Loucy (cell line): ENCODE data around the gene MICU1.

Source experiments
- H2AFZ ChIP-seq: fragments of 200-600 bp; sonication (generic); 2 replicates; pipeline ENCODE4 v1.6.0; 2016; ENCODE audit warnings: antibody characterized with exemption, mild to moderate bottlenecking, low read length, moderate library complexity
- H3F3A ChIP-seq: fragments of 200-600 bp; 2 replicates; pipeline ENCODE4 v1.6.0; 2016; ENCODE audit warnings: antibody characterized with exemption, low read depth, mild to moderate bottlenecking
- H3K27me3 ChIP-seq: fragments of 200-600 bp; sonication (generic); 2 replicates; pipeline ENCODE4 v1.6.1; 2014; ENCODE audit warnings: low read length, mild to moderate bottlenecking; ENCODE audit not compliant: insufficient read depth, poor library complexity, severe bottlenecking
- H3K36me3 ChIP-seq: fragments of 200-600 bp; sonication (generic); 2 replicates; pipeline ENCODE4 v1.6.1; 2016; ENCODE audit warnings: low read length; ENCODE audit not compliant: insufficient read depth
- H3K4me1 ChIP-seq: fragments of 200-600 bp; sonication (generic); 2 replicates; pipeline ENCODE4 v1.5.1; 2014; ENCODE audit warnings: low read length, mild to moderate bottlenecking; ENCODE audit not compliant: insufficient read depth, poor library complexity, severe bottlenecking
- H3K4me2 ChIP-seq: fragments of 200-600 bp; sonication (generic); 2 replicates; pipeline ENCODE4 v1.6.0; 2014; ENCODE audit warnings: antibody characterized with exemption, low read length, low read depth, mild to moderate bottlenecking; ENCODE audit not compliant: poor library complexity, severe bottlenecking
- H3K4me3 ChIP-seq: fragments of 200-600 bp; sonication (generic); 2 replicates; pipeline ENCODE4 v1.5.1; 2014; ENCODE audit warnings: low read length, mild to moderate bottlenecking, mixed read lengths; ENCODE audit not compliant: poor library complexity, severe bottlenecking
- H3K79me2 ChIP-seq: fragments of 200-600 bp; sonication (generic); 2 replicates; pipeline ENCODE4 v1.6.1; 2014; ENCODE audit warnings: low read length; ENCODE audit not compliant: insufficient read depth
- H3K9ac ChIP-seq: fragments of 200-600 bp; sonication (generic); 2 replicates; pipeline ENCODE4 v1.6.0; 2014; ENCODE audit warnings: mild to moderate bottlenecking, low read depth, low read length, moderate library complexity; ENCODE audit not compliant: poor library complexity, severe bottlenecking
- H3K9me2 ChIP-seq: fragments of 200-600 bp; sonication (generic); replicated peaks from 2 replicates; pipeline ENCODE4 v1.6.1; 2016; ENCODE audit warnings: low read depth, low read length, mixed read lengths
- H3K9me3 ChIP-seq: fragments of 200-600 bp; sonication (generic); 2 replicates; pipeline ENCODE4 v1.6.1; 2014; ENCODE audit warnings: mild to moderate bottlenecking, antibody characterized with exemption, low read length, low read depth; ENCODE audit not compliant: insufficient read depth
- H4K20me1 ChIP-seq: fragments of 200-600 bp; sonication (generic); 2 replicates; pipeline ENCODE4 v1.6.0; 2014; ENCODE audit warnings: antibody characterized with exemption, low read length, mild to moderate bottlenecking; ENCODE audit not compliant: insufficient read depth, poor library complexity, severe bottlenecking
- CTCF ChIP-seq: fragments of 200-600 bp; sonication (generic); conservative IDR thresholded peaks from 2 replicates; pipeline ENCODE4 v1.5.1; 2014; ENCODE audit warnings: mild to moderate bottlenecking, antibody characterized with exemption, low read length
- EZH2phosphoT487 ChIP-seq: fragments of 200-600 bp; IDR thresholded peaks from 2 replicates; pipeline ENCODE4 v1.6.1; 2018; ENCODE audit warnings: antibody characterized with exemption, mild to moderate bottlenecking, moderate library complexity, borderline replicate concordance

The MICU1 gene

GRCh38 chr10:72338180-72338579 lies 287.7 kb downstream of the MICU1 start:
- Histone ChIP-seq H3K36me3 (peaks cover 34% of the 10 kb centered on the region; the same call in 1 of the 2 replicates), H3K9ac (no peak overlapping the region), H3K27me3 (no peaks in the 10 kb centered on the region)

GRCh38 chr10:72337722-72338121 lies 288.2 kb downstream of the MICU1 start:
- H4K20me1 ChIP-seq, result peaks cover 3% of the 10 kb centered on the region
- no peaks in the 10 kb centered on the region for H3K27me3 ChIP-seq
- peaks cover 21% of the 10 kb centered on the region for H3K79me2 ChIP-seq
- no peak overlapping the region for H3K4me3 ChIP-seq
- no peaks in the 10 kb centered on the region for H3K9me2 ChIP-seq
- H2AFZ ChIP-seq, result no peak overlapping the region
- H3F3A ChIP-seq, result 0 out of 2 replicates have a peak, but pooled peaks cover 4% of the 10 kb centered on the region
- no peak for TF ChIP-seq EZH2phosphoT487
- TF ChIP-seq CTCF, result no peak
- no peak overlapping the region for H3K9ac ChIP-seq
- H3K4me2 ChIP-seq, result no peak overlapping the region
- H3K9me3 ChIP-seq, result no peaks in the 10 kb centered on the region
- H3K36me3 ChIP-seq, result peaks cover 29% of the 10 kb centered on the region; the same call in 1 of the 2 replicates
- H3K4me1 ChIP-seq, result peaks cover 39% of the 10 kb centered on the region

More at GRCh38 chr10:72338180-72338579, 287.7 kb downstream of the MICU1 start:
- H2AFZ ChIP-seq, result no peak overlapping the region
- H3K79me2 ChIP-seq, result peaks cover 17% of the 10 kb centered on the region
- no peak for TF ChIP-seq EZH2phosphoT487
- no peak for TF ChIP-seq CTCF
- peaks cover 3% of the 10 kb centered on the region for H4K20me1 ChIP-seq
- no peaks in the 10 kb centered on the region for H3K9me2 ChIP-seq
- H3K4me3 ChIP-seq, result no peak overlapping the region
- H3K4me1 ChIP-seq, result peaks cover 34% of the 10 kb centered on the region
- no peak overlapping the region for H3K4me2 ChIP-seq
- H3F3A ChIP-seq, result 0 out of 2 replicates have a peak, but pooled peaks cover 4% of the 10 kb centered on the region
- no peaks in the 10 kb centered on the region for H3K9me3 ChIP-seq

- Histone ChIP-seq H4K20me1 (peaks cover 3% of the 10 kb centered on the region), H3K9ac (peak overlapping the region; percentile 99), H3K79me2 (peaks cover 27% of the 10 kb centered on the region), H3K9me3 (no peaks in the 10 kb centered on the region), H3K4me1 (peaks cover 45% of the 10 kb centered on the region), H3F3A (0 out of 2 replicates have a peak, but pooled peaks cover 4% of the 10 kb centered on the region), H3K36me3 (peaks cover 23% of the 10 kb centered on the region; the same call in 1 of the 2 replicates), H3K4me2 (peak overlapping the region; percentile 80), H2AFZ (no peak overlapping the region), H3K4me3 (no peak overlapping the region), H3K27me3 (no peaks in the 10 kb centered on the region), H3K9me2 (no peaks in the 10 kb centered on the region)
- TF ChIP-seq CTCF, result peak; percentile 97
- TF ChIP-seq EZH2phosphoT487, result no peak
Observed at GRCh38 chr10:72337039-72337629, 288.7 kb downstream of the MICU1 start.
